MG63 (cell line): ENCODE measurements around the gene HINT3. TPM values are rescaled to one million over a fixed set of nuclear protein-coding genes. Genes with fewer than 3 reads are reported as not detected.
A peak's percentile ranks its signal among the peaks of the same experiment; 100 is the strongest.
"Not testable (repeated sequence)": the region's sequence is repeated elsewhere in the genome, so short reads cannot be mapped to it uniquely, and the experiment has no call there.

Source experiments
- DNase-seq: peaks from one replicate; pipeline ENCODE4 v3.0.0-alpha.2; 2020
- H3K27me3 ChIP-seq: fragments of 250-450 bp; sonication (Bioruptor Pico); 2 replicates; pipeline ENCODE4 v1.5.1; 2020; ENCODE audit warnings: mild to moderate bottlenecking, moderate library complexity
- H3K36me3 ChIP-seq: fragments of 250-450 bp; sonication (Bioruptor Pico); 2 replicates; pipeline ENCODE4 v1.5.1; 2020; ENCODE audit warnings: mild to moderate bottlenecking, moderate library complexity
- H3K4me3 ChIP-seq: fragments of 250-450 bp; sonication (Bioruptor Pico); 2 replicates; pipeline ENCODE4 v1.5.1; 2020; ENCODE audit warnings: mild to moderate bottlenecking, moderate library complexity
- H3K9me3 ChIP-seq: fragments of 250-450 bp; sonication (Bioruptor Pico); 2 replicates; pipeline ENCODE4 v1.5.1; 2020; ENCODE audit warnings: mild to moderate bottlenecking, moderate library complexity
- total RNA-seq: library from RNA; depleted of rRNA; stranded (reverse); fragments of >200 nt; shearing (Covaris generic); gene quantifications from 2 replicates; pipeline ENCODE4 v1.2.3, GENCODE V29; 2014; ENCODE audit warnings: low replicate concordance; rRNA removed

Gene HINT3
- 7.4 and 8.6 TPM in 2 replicates for total RNA-seq

DNA sequence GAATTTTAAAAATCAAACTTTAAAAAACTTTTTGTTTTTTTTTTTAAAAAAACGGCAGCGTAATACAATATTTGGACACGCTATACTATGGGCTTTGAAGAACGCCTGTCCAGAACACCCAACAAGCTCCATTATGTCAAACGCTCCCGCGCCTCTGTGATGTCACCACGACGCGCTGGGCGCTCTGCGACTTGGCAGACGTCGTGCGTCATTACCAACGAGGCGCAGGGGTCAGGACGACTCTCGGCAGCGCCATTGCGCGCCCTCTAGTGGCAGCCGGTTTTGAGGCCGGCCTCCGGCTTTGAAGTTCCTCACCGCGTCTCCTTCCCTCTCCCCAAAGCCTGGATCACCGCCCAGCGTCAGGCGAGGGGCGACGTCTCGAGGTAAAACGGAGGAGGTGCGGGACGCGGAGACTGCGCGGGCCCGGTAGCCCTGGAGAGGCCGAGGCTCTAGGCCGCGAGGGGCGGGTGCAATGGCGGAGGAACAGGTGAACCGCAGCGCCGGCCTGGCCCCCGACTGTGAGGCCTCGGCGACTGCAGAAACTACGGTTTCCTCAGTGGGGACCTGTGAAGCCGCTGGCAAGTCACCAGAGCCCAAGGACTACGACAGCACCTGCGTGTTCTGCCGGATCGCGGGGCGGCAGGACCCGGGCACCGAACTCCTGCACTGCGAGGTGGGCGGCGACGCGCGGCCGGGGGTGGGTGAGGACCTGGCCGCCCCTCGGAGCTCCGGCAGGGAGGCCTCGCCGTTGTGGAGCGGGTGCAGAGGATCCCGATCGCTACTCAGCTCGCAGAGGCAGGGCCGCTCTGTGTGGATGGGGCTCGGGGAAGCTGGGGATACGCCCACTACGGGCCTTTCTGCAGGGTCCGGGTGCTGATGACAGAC is at the start of gene HINT3:
HINT3 (plus strand) TSS at position 265 of the 885 bp plus-strand sequence; CDS start at position 473, 208 bp downstream.
- peak; percentile 95 for DNase-seq
- Histone ChIP-seq H3K9me3 (no peaks in the 10 kb centered on the region), H3K4me3 (peak within 1 kb of the TSS; percentile 74), H3K36me3 (0 out of 2 replicates have a peak, but pooled peaks cover 2% of the 10 kb centered on the region), H3K27me3 (no peaks in the 10 kb centered on the region)

DNA sequence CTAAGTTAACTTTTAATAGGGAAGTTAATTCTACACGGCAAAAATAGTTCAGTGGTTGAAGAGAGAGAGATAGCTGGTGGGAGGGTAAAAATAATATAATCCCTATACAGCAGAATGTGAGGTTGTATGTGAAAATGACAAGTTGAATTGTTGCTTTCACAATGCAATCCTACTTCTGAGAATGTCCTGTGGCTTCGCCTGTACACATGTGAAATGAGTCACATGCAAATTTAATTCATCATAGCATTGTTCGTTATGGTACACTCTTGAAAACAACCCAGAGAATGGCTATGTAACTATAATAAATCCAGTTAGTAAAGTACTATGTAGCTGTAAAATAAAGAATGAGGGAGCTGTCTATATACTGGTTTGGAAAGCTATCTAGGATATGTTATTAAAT is 46.0 kb upstream of the HINT3 start:
- Histone ChIP-seq H3K36me3 (no peaks in the 10 kb centered on the region; the same call in 1 of the 2 replicates), H3K9me3 (no peaks in the 10 kb centered on the region)
- DNase-seq, result no peak

GRCh38 chr6:125911051-125911451 is 45.5 kb upstream of the HINT3 start:
- H3K27me3 ChIP-seq, H3K36me3 ChIP-seq, DNase-seq, H3K9me3 ChIP-seq, H3K4me3 ChIP-seq: not testable (repeated sequence)

More for the DNA sequence above, 46.0 kb upstream of the HINT3 start:
- Histone ChIP-seq H3K4me3 (no peak overlapping the region), H3K27me3 (no peaks in the 10 kb centered on the region)

DNA sequence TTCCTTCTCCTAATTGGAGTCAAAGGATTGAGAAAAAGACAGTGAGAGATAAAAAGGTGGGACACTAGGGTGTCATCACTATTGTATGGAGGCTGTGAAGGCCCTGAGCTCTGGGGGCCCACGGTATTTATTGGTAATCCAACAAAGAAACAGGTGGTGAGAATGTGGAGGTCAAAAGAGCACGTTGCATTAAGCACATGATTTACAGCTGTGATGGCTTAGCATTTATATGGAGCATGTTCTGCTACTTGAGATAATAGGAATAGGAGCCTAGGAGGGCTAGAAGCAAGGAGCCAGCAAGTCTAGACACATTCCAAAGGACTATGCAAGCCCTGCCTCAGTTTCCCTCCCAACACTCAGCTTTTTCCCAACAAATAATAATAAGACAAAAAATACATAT is 44.1 kb upstream of the HINT3 start:
- H3K4me3 ChIP-seq, H3K36me3 ChIP-seq: not testable (repeated sequence)

GRCh38 chr6:125913145-125913544 is 43.4 kb upstream of the HINT3 start:
- no peaks in the 10 kb centered on the region; the same call in 1 of the 2 replicates for H3K36me3 ChIP-seq
- DNase-seq, result no peak

More for the DNA sequence above, 44.1 kb upstream of the HINT3 start:
- not testable (repeated sequence) for H3K27me3 ChIP-seq, DNase-seq, H3K9me3 ChIP-seq

GRCh38 chr6:125913864-125914351 is 42.7 kb upstream of the HINT3 start:
- Histone ChIP-seq H3K27me3 (no peaks in the 10 kb centered on the region), H3K36me3 (no peaks in the 10 kb centered on the region; the same call in 1 of the 2 replicates), H3K4me3 (no peak overlapping the region), H3K9me3 (no peaks in the 10 kb centered on the region)
- peak; percentile 76 for DNase-seq

More at GRCh38 chr6:125913145-125913544, 43.4 kb upstream of the HINT3 start:
- H3K27me3 ChIP-seq, result no peaks in the 10 kb centered on the region
- H3K9me3 ChIP-seq, result no peaks in the 10 kb centered on the region
- no peak overlapping the region for H3K4me3 ChIP-seq

- DNase-seq, result no peak
- Histone ChIP-seq H3K4me3 (no peak overlapping the region), H3K9me3 (no peaks in the 10 kb centered on the region), H3K27me3 (no peaks in the 10 kb centered on the region), H3K36me3 (peaks cover 5% of the 10 kb centered on the region)
Observed at GRCh38 chr6:125918230-125918629, 38.3 kb upstream of the HINT3 start.

DNA sequence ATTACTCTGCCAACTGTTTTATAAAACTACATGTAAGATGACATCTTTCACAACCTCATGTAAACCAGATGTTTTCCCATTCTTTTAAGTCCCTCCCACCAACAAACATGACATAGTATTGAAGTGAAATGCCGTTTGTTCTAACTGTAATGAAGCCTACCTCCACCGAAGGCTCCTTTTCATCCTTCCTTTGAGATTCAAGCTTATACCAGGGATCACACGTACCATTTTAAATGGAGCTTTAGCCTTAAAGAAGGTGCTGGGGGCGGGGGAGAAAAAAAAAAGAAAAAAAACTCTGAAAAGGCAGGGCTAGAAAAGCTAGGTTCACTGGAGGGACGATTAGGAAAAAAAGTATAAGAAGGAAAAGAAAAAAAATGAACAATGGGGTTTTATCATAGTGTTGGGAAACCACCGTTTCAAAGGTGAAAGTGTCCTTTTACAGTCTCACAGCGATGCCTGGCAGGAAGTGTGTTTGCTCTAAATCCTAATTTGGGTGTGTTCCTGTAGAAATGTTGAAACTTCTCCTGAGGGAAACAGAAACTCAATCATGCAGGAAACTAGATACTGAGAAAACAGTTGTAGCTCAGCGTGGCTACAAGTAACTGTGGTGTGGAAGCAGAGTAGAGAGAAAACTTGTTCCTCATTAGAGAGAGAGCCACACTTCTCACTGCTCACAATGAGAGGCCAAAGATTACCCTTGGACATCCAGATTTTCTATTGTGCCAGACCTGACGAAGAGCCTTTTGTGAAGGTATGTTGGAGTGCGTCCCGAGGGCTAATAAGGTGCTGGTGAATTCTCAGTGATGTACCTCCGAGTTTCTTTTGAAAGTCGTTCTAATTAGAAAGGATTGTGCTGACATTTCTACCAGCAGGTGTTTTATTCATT is 37.6 kb upstream of the HINT3 start:
- H3K27me3 ChIP-seq, result no peaks in the 10 kb centered on the region
- H3K9me3 ChIP-seq, result no peaks in the 10 kb centered on the region
- peaks cover 9% of the 10 kb centered on the region for H3K36me3 ChIP-seq
- DNase-seq, result peak; percentile 13
- H3K4me3 ChIP-seq, result peak overlapping the region; percentile 12

DNA sequence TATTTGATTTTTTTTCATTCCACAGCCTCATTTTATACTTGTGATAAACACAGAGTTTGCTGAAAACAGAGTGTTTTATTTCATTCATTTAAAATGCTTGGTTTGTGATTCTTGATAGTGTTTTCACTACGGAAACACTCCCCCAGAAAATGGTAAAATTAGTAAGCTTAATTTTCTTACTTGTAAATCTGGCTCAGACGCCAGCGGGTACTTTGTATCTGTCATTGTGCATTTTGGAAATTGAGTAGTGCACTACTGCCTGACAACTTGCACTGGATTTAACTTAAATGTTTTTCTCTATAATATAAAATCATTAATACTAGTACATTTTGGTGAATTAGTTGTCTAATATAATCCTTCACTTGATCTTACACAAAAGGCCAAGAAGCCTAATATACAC is 37.0 kb upstream of the HINT3 start:
- H3K4me3 ChIP-seq, result no peak overlapping the region
- H3K9me3 ChIP-seq, result no peaks in the 10 kb centered on the region
- peaks cover 9% of the 10 kb centered on the region for H3K36me3 ChIP-seq
- H3K27me3 ChIP-seq, result no peaks in the 10 kb centered on the region
- no peak for DNase-seq

GRCh38 chr6:125922322-125922860 is 34.2 kb upstream of the HINT3 start:
- H3K4me3 ChIP-seq, result no peak overlapping the region
- H3K9me3 ChIP-seq, result no peaks in the 10 kb centered on the region
- H3K36me3 ChIP-seq, result peaks cover 9% of the 10 kb centered on the region; the same call in 1 of the 2 replicates
- DNase-seq, result no peak
- no peaks in the 10 kb centered on the region for H3K27me3 ChIP-seq

GRCh38 chr6:125923366-125923877 is 33.1 kb upstream of the HINT3 start:
- DNase-seq, result no peak
- Histone ChIP-seq H3K27me3 (no peaks in the 10 kb centered on the region), H3K36me3 (peaks cover 9% of the 10 kb centered on the region; the same call in 1 of the 2 replicates), H3K4me3 (no peak overlapping the region), H3K9me3 (no peaks in the 10 kb centered on the region)

DNA sequence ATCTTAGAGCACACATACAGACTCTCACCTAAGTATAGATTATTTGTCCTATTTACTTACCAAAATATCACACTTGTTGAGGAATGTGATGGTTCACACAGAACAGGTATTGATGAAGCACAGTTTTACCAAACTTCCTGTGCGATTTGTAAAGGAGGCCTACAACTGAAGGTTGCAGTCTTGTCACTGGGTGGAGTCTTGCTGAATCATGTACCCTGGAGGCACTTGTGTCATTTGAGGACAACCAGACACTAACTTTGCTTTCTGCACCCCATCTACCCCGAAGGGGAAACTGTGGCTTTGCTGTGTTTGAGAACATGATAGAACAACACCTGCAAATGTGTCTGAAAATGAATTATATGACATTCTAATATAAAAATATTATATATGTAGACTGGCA is 32.4 kb upstream of the HINT3 start:
- no peaks in the 10 kb centered on the region for H3K9me3 ChIP-seq
- no peak for DNase-seq
- no peaks in the 10 kb centered on the region for H3K27me3 ChIP-seq
- no peak overlapping the region for H3K4me3 ChIP-seq
- H3K36me3 ChIP-seq, result peaks cover 9% of the 10 kb centered on the region; the same call in 1 of the 2 replicates

DNA sequence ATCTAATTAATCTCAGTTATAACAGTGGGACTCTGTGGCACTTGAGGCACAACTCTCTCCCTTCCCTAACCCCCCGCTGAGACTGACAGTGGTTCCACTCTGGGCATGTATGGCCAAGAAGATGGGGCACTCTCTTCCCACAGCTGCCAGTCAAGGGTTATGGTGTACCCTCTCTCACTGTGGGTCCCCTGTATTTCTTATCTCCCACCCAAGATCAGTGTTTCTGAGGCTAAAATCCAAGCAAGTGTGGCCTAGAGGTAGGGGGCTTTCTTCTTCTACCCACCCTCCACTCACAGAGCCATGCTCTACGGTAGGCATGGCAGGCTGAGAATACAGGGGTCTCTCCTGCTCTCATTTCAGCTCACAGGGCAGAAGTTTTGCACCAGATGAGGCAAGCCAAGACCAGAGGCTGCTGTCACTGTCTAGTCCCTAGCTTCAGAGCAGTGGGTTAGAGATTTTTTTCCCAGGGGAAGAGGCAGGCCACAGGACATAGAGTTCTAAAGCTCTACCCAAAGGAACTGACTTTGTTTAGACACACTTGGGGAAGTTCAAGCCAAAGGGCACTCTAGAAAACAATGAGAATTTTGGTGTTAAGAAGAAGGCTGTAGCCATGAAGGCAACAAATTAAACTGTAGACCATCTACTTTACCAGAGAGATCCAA is 31.7 kb upstream of the HINT3 start:
- peaks cover 9% of the 10 kb centered on the region; the same call in 1 of the 2 replicates for H3K36me3 ChIP-seq
- no peak overlapping the region for H3K4me3 ChIP-seq
- DNase-seq, result no peak
- no peaks in the 10 kb centered on the region for H3K9me3 ChIP-seq
- no peaks in the 10 kb centered on the region for H3K27me3 ChIP-seq

- Histone ChIP-seq H3K27me3 (no peaks in the 10 kb centered on the region), H3K4me3 (no peak overlapping the region), H3K36me3 (peaks cover 9% of the 10 kb centered on the region; the same call in 1 of the 2 replicates), H3K9me3 (no peaks in the 10 kb centered on the region)
- no peak for DNase-seq
Observed at GRCh38 chr6:125926711-125927110, 29.9 kb upstream of the HINT3 start.

- Histone ChIP-seq H3K9me3 (no peaks in the 10 kb centered on the region), H3K27me3 (no peaks in the 10 kb centered on the region), H3K4me3 (no peak overlapping the region), H3K36me3 (peaks cover 9% of the 10 kb centered on the region; the same call in 1 of the 2 replicates)
- no peak for DNase-seq
Observed at GRCh38 chr6:125927761-125928160, 28.8 kb upstream of the HINT3 start.
